ENCODE results near the gene MAST1.

Gene MAST1

GRCh38 chr19:12838182-12838885 is at the start of gene MAST1:
MAST1 (plus strand) TSS chr19:12838515; CDS start chr19:12838573, 58 bp downstream.
- DNase-seq (ENCODE audit: low read depth in 2 of 2) = peak in 1 of 2 donors; percentile 29
- TF ChIP-seq CTCF (IDR thresholded peaks at IDR 0.05; ENCODE audit: low read depth, low read length) = no peak
- peak within 1 kb of the TSS; percentile 10 to 21 for H3K4me3 ChIP-seq (replicated peaks in 1 of 2; ENCODE audit: low read depth in 2 of 2, low read length in 2 of 2)

- DNase-seq (ENCODE audit: low read depth in 2 of 2) = peak; percentile 81 to 83
- H3K4me3 ChIP-seq (replicated peaks in 1 of 2; ENCODE audit: low read depth in 2 of 2, low read length in 2 of 2) = peak overlapping the region; percentile 33 to 47
- no peak for TF ChIP-seq CTCF (IDR thresholded peaks at IDR 0.05; ENCODE audit: low read depth, low read length)
Observed at GRCh38 chr19:12788682-12789097, 49.6 kb upstream of the MAST1 start.

- peak in 1 of 2 donors; percentile 56 for DNase-seq (ENCODE audit: low read depth in 2 of 2)
- peak overlapping the region; percentile 33 to 47 for H3K4me3 ChIP-seq (replicated peaks in 1 of 2; ENCODE audit: low read depth in 2 of 2, low read length in 2 of 2)
- TF ChIP-seq CTCF (IDR thresholded peaks at IDR 0.05; ENCODE audit: low read depth, low read length) = no peak
Observed at GRCh38 chr19:12789098-12789903, 49.0 kb upstream of the MAST1 start.

GRCh38 chr19:12789904-12790619 is 48.3 kb upstream of the MAST1 start:
- peak overlapping the region; percentile 47 for H3K4me3 ChIP-seq (replicated peaks in 1 of 2; ENCODE audit: low read depth in 2 of 2, low read length in 2 of 2)
- TF ChIP-seq CTCF (IDR thresholded peaks at IDR 0.05; ENCODE audit: low read depth, low read length) = no peak
- peak; percentile 97 to 99 for DNase-seq (ENCODE audit: low read depth in 2 of 2)

GRCh38 chr19:12790628-12791344 is 47.5 kb upstream of the MAST1 start:
- peak overlapping the region; percentile 47 for H3K4me3 ChIP-seq (replicated peaks in 1 of 2; ENCODE audit: low read depth in 2 of 2, low read length in 2 of 2)
- DNase-seq (ENCODE audit: low read depth in 2 of 2) = no peak
- TF ChIP-seq CTCF (IDR thresholded peaks at IDR 0.05; ENCODE audit: low read depth, low read length) = no peak
